NCI-H1694 (cell line): ENCODE data around the gene SOX6.
"Not testable (repeated sequence)": the region's sequence is repeated elsewhere in the genome, so short reads cannot be mapped to it uniquely, and the experiment has no call there.

ENCODE experiments used
- DNase-seq: peaks from one replicate; lab custom pipeline; 2025; lab: John Stamatoyannopoulos, UW

The SOX6 gene

GRCh38 chr11:16149476-16149875, 206.9 kb downstream of the SOX6 start:
- no peak for DNase-seq

GRCh38 chr11:16148301-16148931, 207.9 kb downstream of the SOX6 start:
- no peak for DNase-seq

GRCh38 chr11:16146980-16147379, 209.4 kb downstream of the SOX6 start:
- DNase-seq = not testable (repeated sequence)

- not testable (repeated sequence) for DNase-seq
Observed at GRCh38 chr11:16141614-16142013, 214.7 kb downstream of the SOX6 start.

- not testable (repeated sequence) for DNase-seq
Observed at GRCh38 chr11:16141162-16141561, 215.2 kb downstream of the SOX6 start.

- no peak for DNase-seq
Observed at GRCh38 chr11:16136792-16137390, 219.5 kb downstream of the SOX6 start.

- no peak for DNase-seq
Observed at GRCh38 chr11:16133867-16134266, 222.5 kb downstream of the SOX6 start.

- no peak for DNase-seq
Observed at GRCh38 chr11:16127732-16128131, 228.6 kb downstream of the SOX6 start.

GRCh38 chr11:16126362-16126761, 230.0 kb downstream of the SOX6 start:
- DNase-seq = no peak

GRCh38 chr11:16125796-16126195, 230.6 kb downstream of the SOX6 start:
- DNase-seq = no peak

GRCh38 chr11:16124390-16124789, 232.0 kb downstream of the SOX6 start:
- no peak for DNase-seq

- DNase-seq = no peak
Observed at GRCh38 chr11:16121853-16122252, 234.5 kb downstream of the SOX6 start.

GRCh38 chr11:16120008-16120407, 236.3 kb downstream of the SOX6 start:
- no peak for DNase-seq

GRCh38 chr11:16117989-16118756, 238.2 kb downstream of the SOX6 start:
- peak; percentile 4 for DNase-seq

GRCh38 chr11:16114978-16115871, 241.1 kb downstream of the SOX6 start:
- no peak for DNase-seq

GRCh38 chr11:16114431-16114830, 241.9 kb downstream of the SOX6 start:
- DNase-seq = no peak

GRCh38 chr11:16111690-16112089, 244.7 kb downstream of the SOX6 start:
- DNase-seq = no peak

GRCh38 chr11:16110886-16111285, 245.5 kb downstream of the SOX6 start:
- no peak for DNase-seq

- DNase-seq = no peak
Observed at GRCh38 chr11:16099343-16099900, 256.9 kb downstream of the SOX6 start.

- no peak for DNase-seq
Observed at GRCh38 chr11:16098526-16099205, 257.7 kb downstream of the SOX6 start.

GRCh38 chr11:16097543-16097942, 258.8 kb downstream of the SOX6 start:
- no peak for DNase-seq
